T-helper 2 cell treated with Interferon-gamma antibody and Interleukin-4, amounts not matched to agents 5 μg/mL and 100 μg/mL, for 36 hours (primary cell): ENCODE results near the gene ENOX1.

Experiments used
- DNase-seq: peaks from one replicate; pipeline ENCODE4 v3.0.0; 2021; ENCODE audit warnings: low spot score
- H3K27ac Mint-ChIP-seq: one replicate; pipeline ENCODE4 v1.8.0; 2021; ENCODE audit warnings: mild to moderate bottlenecking, mixed read lengths
- H3K27me3 Mint-ChIP-seq: one replicate; pipeline ENCODE4 v1.8.0; 2021; ENCODE audit warnings: low read depth, mixed read lengths
- H3K36me3 Mint-ChIP-seq: one replicate; pipeline ENCODE4 v1.8.0; 2021; ENCODE audit warnings: low read depth, mixed read lengths
- H3K4me1 Mint-ChIP-seq: one replicate; pipeline ENCODE4 v1.8.0; 2021; ENCODE audit warnings: low read depth, mixed read lengths
- H3K4me3 Mint-ChIP-seq: one replicate; pipeline ENCODE4 v1.8.0; 2022; ENCODE audit warnings: mild to moderate bottlenecking, moderate library complexity, mixed read lengths
- H3K9me3 Mint-ChIP-seq: one replicate; pipeline ENCODE4 v1.8.0; 2021; ENCODE audit warnings: mixed read lengths

Gene ENOX1

DNA sequence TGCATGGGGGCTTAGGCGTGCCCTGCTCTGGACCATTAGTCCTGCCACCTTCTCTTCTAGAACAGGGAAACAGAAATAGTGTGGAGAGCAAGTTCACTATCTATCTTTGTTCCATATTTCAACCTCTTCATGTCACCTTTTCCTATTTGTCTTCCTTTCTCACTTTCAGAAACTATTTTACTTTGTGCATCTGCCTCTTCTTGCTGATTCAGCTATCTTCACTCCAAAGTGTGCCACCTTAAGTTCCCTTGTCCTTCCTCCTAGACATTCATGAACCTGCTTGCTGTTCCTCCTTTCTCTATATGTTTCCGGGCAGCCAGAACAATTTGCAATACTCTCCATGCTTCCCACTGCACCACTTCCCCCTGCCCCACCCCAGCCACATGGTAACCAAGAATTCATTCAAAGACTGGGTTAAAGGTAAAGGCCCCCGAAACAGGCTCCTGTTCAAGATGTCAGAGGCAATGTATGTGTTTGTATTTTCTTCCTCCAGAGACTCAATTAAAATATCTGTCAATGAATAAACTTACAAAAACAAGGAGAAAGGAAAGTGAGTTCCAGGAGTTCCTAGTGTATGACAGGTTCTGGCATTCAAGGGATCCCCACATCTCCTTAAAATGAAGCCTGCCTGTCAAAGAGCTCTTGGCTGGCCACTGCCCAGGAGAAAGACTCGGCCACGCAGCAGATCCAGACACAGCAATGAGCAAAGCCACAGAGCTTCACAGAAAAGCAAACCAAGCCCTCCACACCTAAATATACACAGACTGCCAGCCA is 495.3 kb downstream of the ENOX1 start:
- Mint-ChIP-seq H3K4me3 (no peak overlapping the region), H3K9me3 (no peaks in the 10 kb centered on the region), H3K27me3 (no peaks in the 10 kb centered on the region), H3K27ac (no peak overlapping the region), H3K4me1 (no peaks in the 10 kb centered on the region), H3K36me3 (no peaks in the 10 kb centered on the region)
- DNase-seq: no peak

GRCh38 chr13:43289470-43290255 is 497.1 kb downstream of the ENOX1 start:
- no peak overlapping the region for H3K4me3 Mint-ChIP-seq
- no peaks in the 10 kb centered on the region for H3K9me3 Mint-ChIP-seq
- no peaks in the 10 kb centered on the region for H3K4me1 Mint-ChIP-seq
- H3K36me3 Mint-ChIP-seq: no peaks in the 10 kb centered on the region
- no peaks in the 10 kb centered on the region for H3K27me3 Mint-ChIP-seq
- no peak overlapping the region for H3K27ac Mint-ChIP-seq
- DNase-seq: no peak

DNA sequence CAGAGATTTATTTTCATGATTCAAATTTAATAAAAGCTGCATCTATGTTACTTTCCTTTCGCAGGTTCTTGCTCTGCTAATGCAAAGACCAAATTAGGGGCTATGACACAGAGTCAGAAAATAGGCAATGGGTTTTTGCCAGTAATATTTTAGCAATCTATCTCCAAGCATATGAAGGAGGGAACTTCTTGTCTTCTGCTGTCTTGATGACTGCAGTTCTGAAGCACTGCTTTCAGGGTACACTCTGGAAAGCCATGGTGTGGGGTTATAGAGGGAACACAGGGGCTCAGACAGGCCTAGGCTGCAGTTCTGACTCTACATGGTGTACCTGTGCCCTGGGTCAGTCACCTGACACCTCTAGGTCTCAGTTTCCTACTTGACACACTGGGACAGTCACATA is 500.0 kb downstream of the ENOX1 start:
- Mint-ChIP-seq H3K27me3 (peaks cover 2% of the 10 kb centered on the region), H3K36me3 (no peaks in the 10 kb centered on the region), H3K27ac (no peak overlapping the region), H3K9me3 (no peaks in the 10 kb centered on the region), H3K4me3 (no peak overlapping the region), H3K4me1 (no peaks in the 10 kb centered on the region)
- no peak for DNase-seq

GRCh38 chr13:43285933-43286597 is 500.7 kb downstream of the ENOX1 start:
- H3K27me3 Mint-ChIP-seq: peaks cover 5% of the 10 kb centered on the region

GRCh38 chr13:43284162-43284561 is 502.6 kb downstream of the ENOX1 start:
- no peak overlapping the region for H3K27ac Mint-ChIP-seq
- H3K4me1 Mint-ChIP-seq: no peaks in the 10 kb centered on the region
- H3K4me3 Mint-ChIP-seq: no peak overlapping the region
- no peaks in the 10 kb centered on the region for H3K36me3 Mint-ChIP-seq
- peaks cover 8% of the 10 kb centered on the region for H3K27me3 Mint-ChIP-seq
- DNase-seq: no peak
- no peaks in the 10 kb centered on the region for H3K9me3 Mint-ChIP-seq

More at GRCh38 chr13:43285933-43286597, 500.7 kb downstream of the ENOX1 start:
- Mint-ChIP-seq H3K4me3 (no peak overlapping the region), H3K4me1 (no peaks in the 10 kb centered on the region), H3K27ac (no peak overlapping the region), H3K36me3 (no peaks in the 10 kb centered on the region), H3K9me3 (no peaks in the 10 kb centered on the region)
- DNase-seq: no peak

DNA sequence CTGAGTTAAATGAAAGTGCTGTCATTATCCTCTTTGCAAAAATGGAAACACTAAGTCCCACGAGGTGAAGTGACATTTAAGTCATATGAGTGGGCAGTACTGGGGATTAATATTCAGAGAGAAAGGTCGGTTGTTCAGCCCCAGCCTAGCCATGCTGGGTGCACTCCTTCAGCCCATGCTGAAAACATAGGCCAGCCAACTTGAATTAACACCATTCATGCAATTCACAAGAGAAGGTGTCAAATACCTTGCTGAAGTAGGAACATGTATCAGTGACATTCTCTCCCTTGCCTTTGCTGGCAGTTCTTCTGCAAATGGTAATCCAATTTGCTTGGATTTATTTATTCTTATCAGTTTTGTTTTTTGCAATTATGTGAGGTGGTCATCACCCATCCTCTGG is 507.1 kb downstream of the ENOX1 start:
- H3K27me3 Mint-ChIP-seq: peaks cover 11% of the 10 kb centered on the region
- H3K27ac Mint-ChIP-seq: no peak overlapping the region
- no peak for DNase-seq
- no peaks in the 10 kb centered on the region for H3K9me3 Mint-ChIP-seq
- H3K4me1 Mint-ChIP-seq: no peaks in the 10 kb centered on the region
- H3K36me3 Mint-ChIP-seq: no peaks in the 10 kb centered on the region
- H3K4me3 Mint-ChIP-seq: no peak overlapping the region

DNA sequence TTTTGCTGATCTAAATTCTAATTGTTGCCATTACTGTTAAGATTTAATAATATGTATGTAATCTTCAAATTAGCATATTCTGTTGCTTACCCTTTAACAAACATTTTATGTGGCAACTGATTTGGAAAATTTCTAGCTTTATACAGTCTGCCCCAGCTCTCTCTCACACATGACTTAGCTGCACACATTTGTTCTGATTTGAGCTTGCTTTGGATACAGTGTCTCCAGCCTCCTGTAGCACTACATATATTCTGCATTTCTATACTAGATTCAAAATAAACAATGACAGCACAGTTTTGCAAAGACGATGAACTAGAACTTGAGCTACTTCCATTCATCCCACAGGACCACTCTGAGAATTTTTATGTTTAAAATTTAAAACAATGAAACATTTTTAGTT is 508.6 kb downstream of the ENOX1 start:
- Mint-ChIP-seq H3K4me3 (no peak overlapping the region), H3K36me3 (no peaks in the 10 kb centered on the region), H3K4me1 (no peaks in the 10 kb centered on the region), H3K27ac (no peak overlapping the region), H3K27me3 (peaks cover 15% of the 10 kb centered on the region), H3K9me3 (no peaks in the 10 kb centered on the region)
- no peak for DNase-seq

GRCh38 chr13:43277142-43277541 is 509.6 kb downstream of the ENOX1 start:
- Mint-ChIP-seq H3K27ac (no peak overlapping the region), H3K36me3 (no peaks in the 10 kb centered on the region), H3K4me3 (no peak overlapping the region), H3K27me3 (peaks cover 19% of the 10 kb centered on the region), H3K9me3 (no peaks in the 10 kb centered on the region), H3K4me1 (no peaks in the 10 kb centered on the region)
- no peak for DNase-seq

DNA sequence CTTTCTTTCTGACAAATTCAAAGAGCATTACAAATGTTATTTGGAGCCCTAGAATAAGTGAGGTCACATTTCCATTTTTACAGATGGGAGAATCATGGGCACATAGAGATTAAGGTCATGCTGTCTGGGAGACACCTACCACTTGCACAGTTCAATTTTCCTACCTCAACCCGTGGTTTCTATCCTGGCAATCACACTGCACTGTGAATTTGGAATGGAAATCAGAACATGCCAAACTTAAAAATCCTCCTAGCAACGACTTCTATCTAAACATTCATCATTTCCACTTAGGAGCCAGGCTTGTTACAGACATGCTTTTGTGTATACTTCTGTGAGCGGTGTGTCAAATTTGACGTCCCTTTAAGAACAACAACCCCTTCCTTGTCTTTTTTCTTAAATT is 511.9 kb downstream of the ENOX1 start:
- Mint-ChIP-seq H3K36me3 (no peaks in the 10 kb centered on the region), H3K4me3 (no peak overlapping the region), H3K27me3 (peaks cover 13% of the 10 kb centered on the region), H3K27ac (no peak overlapping the region), H3K4me1 (no peaks in the 10 kb centered on the region), H3K9me3 (no peaks in the 10 kb centered on the region)
- no peak for DNase-seq

DNA sequence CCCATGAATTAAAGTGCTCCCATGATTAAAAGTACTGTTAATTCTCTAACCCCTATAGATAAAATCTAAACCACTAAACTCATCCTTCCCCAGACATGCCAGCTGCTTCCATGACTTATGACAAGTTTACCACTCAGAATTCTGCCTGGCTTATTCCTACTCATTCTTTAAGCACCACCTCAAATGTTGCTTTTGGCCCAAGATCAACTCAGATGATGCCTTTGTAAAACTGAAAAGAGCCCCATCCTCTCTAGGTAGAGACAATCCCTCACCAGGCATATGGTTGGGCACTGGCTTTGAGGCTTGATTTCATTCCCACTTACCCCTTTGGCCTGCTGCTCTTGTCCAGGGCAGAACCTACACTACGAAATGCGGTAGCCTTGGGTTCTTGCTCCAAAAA is 513.4 kb downstream of the ENOX1 start:
- Mint-ChIP-seq H3K27ac (no peak overlapping the region), H3K4me3 (no peak overlapping the region), H3K27me3 (peaks cover 13% of the 10 kb centered on the region), H3K4me1 (no peaks in the 10 kb centered on the region), H3K36me3 (no peaks in the 10 kb centered on the region), H3K9me3 (no peaks in the 10 kb centered on the region)
- no peak for DNase-seq

- no peak for DNase-seq
- Mint-ChIP-seq H3K4me1 (no peaks in the 10 kb centered on the region), H3K27ac (no peak overlapping the region), H3K4me3 (no peak overlapping the region), H3K9me3 (no peaks in the 10 kb centered on the region), H3K36me3 (no peaks in the 10 kb centered on the region), H3K27me3 (peaks cover 13% of the 10 kb centered on the region)
Observed at GRCh38 chr13:43272851-43273250, 513.9 kb downstream of the ENOX1 start.

DNA sequence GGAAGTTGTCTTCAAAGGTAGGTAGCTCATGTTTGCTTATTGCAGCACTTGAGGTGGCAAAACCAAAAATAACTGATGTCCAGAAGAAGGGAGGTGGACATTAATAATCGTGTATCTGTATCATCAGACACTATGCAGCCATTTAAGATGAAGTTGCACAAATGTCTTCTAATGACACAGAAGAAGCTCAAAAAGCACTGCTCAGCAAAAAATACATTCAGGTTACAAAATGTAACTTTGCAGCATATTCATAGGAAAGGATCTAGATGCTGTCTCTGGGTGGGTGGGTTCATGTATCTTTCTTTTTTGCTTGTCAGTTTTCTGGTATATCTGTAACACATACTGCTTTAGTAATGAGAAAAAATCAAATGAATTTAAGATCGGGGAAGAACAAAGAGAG is 515.6 kb downstream of the ENOX1 start:
- Mint-ChIP-seq H3K9me3 (no peaks in the 10 kb centered on the region), H3K36me3 (no peaks in the 10 kb centered on the region), H3K27ac (no peak overlapping the region), H3K4me3 (no peak overlapping the region), H3K27me3 (peaks cover 15% of the 10 kb centered on the region), H3K4me1 (no peaks in the 10 kb centered on the region)
- no peak for DNase-seq

GRCh38 chr13:43270130-43270830 is 516.5 kb downstream of the ENOX1 start:
- no peak overlapping the region for H3K4me3 Mint-ChIP-seq
- DNase-seq: no peak
- peaks cover 13% of the 10 kb centered on the region for H3K27me3 Mint-ChIP-seq
- H3K9me3 Mint-ChIP-seq: no peaks in the 10 kb centered on the region
- H3K27ac Mint-ChIP-seq: no peak overlapping the region
- no peaks in the 10 kb centered on the region for H3K36me3 Mint-ChIP-seq
- no peaks in the 10 kb centered on the region for H3K4me1 Mint-ChIP-seq

GRCh38 chr13:43269037-43269481 is 517.7 kb downstream of the ENOX1 start:
- H3K27ac Mint-ChIP-seq: no peak overlapping the region
- H3K27me3 Mint-ChIP-seq: peaks cover 13% of the 10 kb centered on the region
- DNase-seq: no peak
- no peaks in the 10 kb centered on the region for H3K36me3 Mint-ChIP-seq
- no peak overlapping the region for H3K4me3 Mint-ChIP-seq
- H3K9me3 Mint-ChIP-seq: no peaks in the 10 kb centered on the region
- no peaks in the 10 kb centered on the region for H3K4me1 Mint-ChIP-seq
